H1 (cell line): ENCODE measurements around the gene HERC5. TPM values are rescaled to one million over a fixed set of nuclear protein-coding genes. Genes with fewer than 3 reads are reported as not detected.

Experiments
- CTCF ChIA-PET: fragments of 300-600 bp; sonication (Branson Sonifier 250); formaldehyde crosslinking; loops from one replicate; lab custom pipeline; 2021; ENCODE audit not compliant: partially characterized antibody; lab: Charles Lee
- POLR2A ChIA-PET: fragments of 300-600 bp; sonication (Branson Sonifier 250); formaldehyde crosslinking; loops from one replicate; lab custom pipeline; 2021; ENCODE audit warnings: inconsistent platforms; ENCODE audit not compliant: partially characterized antibody; lab: Charles Lee
- DNase-seq, 2 experiments: peaks; one replicate each; pipeline versions ENCODE4 v3.0.0 to v3.0.0-alpha.2; 2010 to 2022; ENCODE audit warnings: low spot score in 2 of 2, low read depth in 1 of 2, mixed read lengths in 1 of 2
- FAIRE-seq: peaks from 2 replicates; lab custom pipeline; 2011; peaks lifted over from hg19 to GRCh38; lab: Jason Lieb, UNC
- H2AFZ ChIP-seq: 2 replicates; pipeline ENCODE4 v1.8.1; 2012; ENCODE audit warnings: low read length, inconsistent platforms
- H2AK5ac ChIP-seq: 2 replicates; pipeline ENCODE4 v1.6.1; 2013; ENCODE audit warnings: low read depth, low read length
- H2BK120ac ChIP-seq: replicated peaks from 2 replicates; pipeline ENCODE3; 2013; ENCODE audit warnings: low read depth, low read length, inconsistent platforms
- H2BK12ac ChIP-seq: 2 replicates; pipeline ENCODE4 v1.6.1; 2013; ENCODE audit warnings: low read depth, low read length
- H2BK15ac ChIP-seq: 2 replicates; pipeline ENCODE4 v1.6.1; 2013; ENCODE audit warnings: low read length
- H2BK20ac ChIP-seq: 2 replicates; pipeline ENCODE4 v1.6.1; 2013; ENCODE audit warnings: low read length
- H2BK5ac ChIP-seq: 2 replicates; pipeline ENCODE4 v1.6.1; 2013; ENCODE audit warnings: low read depth, low read length
- H3K14ac ChIP-seq: 2 replicates; pipeline ENCODE4 v1.6.1; 2013; ENCODE audit warnings: inconsistent platforms; ENCODE audit not compliant: insufficient read length
- H3K18ac ChIP-seq: 2 replicates; pipeline ENCODE4 v1.6.1; 2013; ENCODE audit warnings: low read length; ENCODE audit errors: extremely low read depth
- H3K23ac ChIP-seq: 2 replicates; pipeline ENCODE4 v1.6.1; 2013; ENCODE audit warnings: inconsistent platforms; ENCODE audit not compliant: insufficient read length
- H3K23me2 ChIP-seq: 2 replicates; pipeline ENCODE4 v1.6.1; 2013; ENCODE audit warnings: low read depth, low read length
- H3K27ac ChIP-seq: 2 replicates; pipeline ENCODE4 v1.6.1; 2011; ENCODE audit warnings: low read depth, low read length, inconsistent platforms
- H3K27me3 ChIP-seq, 4 experiments: replicated peaks in 1 of 4; 1 replicate in 1 of 4; 2 replicates in 3 of 4; pipeline versions ENCODE4 v1.6.1 to v1.8.1; 2011 to 2013; ENCODE audit warnings: low read length in 3 of 4, mild to moderate bottlenecking in 3 of 4, inconsistent platforms in 2 of 4, mixed read lengths in 2 of 4, moderate library complexity in 1 of 4; ENCODE audit not compliant: control insufficient read depth in 3 of 4, insufficient read depth in 3 of 4; ENCODE audit errors: extremely low read depth in 1 of 4
- H3K36me3 ChIP-seq, 4 experiments: 2 replicates each; pipeline versions ENCODE4 v1.6.1 to v1.8.1; 2011 to 2013; ENCODE audit warnings: mild to moderate bottlenecking in 4 of 4, low read length in 3 of 4, moderate library complexity in 2 of 4, control low read depth in 1 of 4, inconsistent platforms in 1 of 4; ENCODE audit not compliant: insufficient read depth in 4 of 4, control insufficient read depth in 2 of 4
- H3K4ac ChIP-seq: replicated peaks from 2 replicates; pipeline ENCODE3; 2013; ENCODE audit warnings: low read length, low read depth, mixed read lengths, inconsistent platforms; ENCODE audit not compliant: insufficient read length
- H3K4me1 ChIP-seq, 4 experiments: replicated peaks in 1 of 4; 1 replicate in 1 of 4; 2 replicates in 3 of 4; pipeline versions ENCODE4 v1.6.1 to v1.8.1; 2011 to 2013; ENCODE audit warnings: low read length in 3 of 4, inconsistent platforms in 2 of 4, mixed read lengths in 1 of 4; ENCODE audit not compliant: insufficient read depth in 4 of 4, control insufficient read depth in 3 of 4
- H3K4me2 ChIP-seq, 2 experiments: 2 replicates each; pipeline versions ENCODE4 v1.6.1 to v1.8.1; 2011 to 2013; ENCODE audit warnings: low read depth in 2 of 2, low read length in 2 of 2, control low read depth in 1 of 2, inconsistent platforms in 1 of 2, mild to moderate bottlenecking in 1 of 2; ENCODE audit not compliant: insufficient read depth in 1 of 2
- H3K4me3 ChIP-seq, 4 experiments: fragments of 200-600, 300-600 bp in 1 of 4; sonication (generic), shearing (Covaris generic), sonication (Bioruptor Twin) in 1 of 4; 2 replicates each; pipeline versions ENCODE4 v1.5.1 to v1.8.1; 2011 to 2016; ENCODE audit warnings: low read length in 4 of 4, low read depth in 3 of 4, control low read depth in 2 of 4, inconsistent platforms in 2 of 4, mild to moderate bottlenecking in 2 of 4, mixed read lengths in 1 of 4, moderate library complexity in 1 of 4; ENCODE audit not compliant: insufficient read depth in 2 of 4; ENCODE audit errors: extremely low read depth in 1 of 4
- H3K56ac ChIP-seq: replicated peaks from 2 replicates; pipeline ENCODE3; 2013; ENCODE audit warnings: low read depth, mild to moderate bottlenecking, mixed read lengths, low read length, inconsistent platforms; ENCODE audit not compliant: insufficient read length
- H3K79me1 ChIP-seq: 2 replicates; pipeline ENCODE4 v1.6.1; 2013; ENCODE audit warnings: low read depth, low read length, control low read depth
- H3K79me2 ChIP-seq, 2 experiments: 2 replicates each; pipeline versions ENCODE4 v1.6.1 to v1.8.1; 2012 to 2013; ENCODE audit warnings: low read length in 2 of 2, mild to moderate bottlenecking in 2 of 2, inconsistent platforms in 1 of 2; ENCODE audit not compliant: insufficient read depth in 2 of 2, control insufficient read depth in 1 of 2
- H3K9ac ChIP-seq, 4 experiments: replicated peaks in 1 of 4; 1 replicate in 1 of 4; 2 replicates in 3 of 4; pipeline versions ENCODE4 v1.6.1 to v1.8.1; 2011 to 2013; ENCODE audit warnings: low read depth in 3 of 4, low read length in 3 of 4, control low read depth in 2 of 4, mild to moderate bottlenecking in 2 of 4, moderate library complexity in 2 of 4, inconsistent platforms in 1 of 4; ENCODE audit errors: extremely low read depth in 1 of 4
- H3K9me3 ChIP-seq, 2 experiments: 2 replicates each; pipeline versions ENCODE4 v1.6.1 to v1.8.1; 2012 to 2013; ENCODE audit warnings: mild to moderate bottlenecking in 2 of 2, moderate library complexity in 2 of 2, control low read depth in 1 of 2, inconsistent platforms in 1 of 2, low read depth in 1 of 2, low read length in 1 of 2, mixed read lengths in 1 of 2; ENCODE audit not compliant: insufficient read depth in 2 of 2
- H4K20me1 ChIP-seq, 2 experiments: replicated peaks in 1 of 2; 2 replicates each; pipeline versions ENCODE3 to v1.8.1; 2011 to 2013; ENCODE audit warnings: inconsistent platforms in 2 of 2, low read length in 2 of 2, mild to moderate bottlenecking in 1 of 2; ENCODE audit not compliant: insufficient read depth in 2 of 2, control insufficient read depth in 1 of 2
- H4K5ac ChIP-seq: 2 replicates; pipeline ENCODE4 v1.6.1; 2013; ENCODE audit warnings: low read length, low read depth, mixed read lengths, inconsistent platforms; ENCODE audit not compliant: insufficient read length
- H4K8ac ChIP-seq: 2 replicates; pipeline ENCODE4 v1.8.0; 2013; ENCODE audit warnings: mild to moderate bottlenecking, moderate library complexity, low read length, inconsistent platforms; ENCODE audit not compliant: insufficient read depth; ENCODE audit errors: extremely low read depth
- H4K91ac ChIP-seq: replicated peaks from 2 replicates; pipeline ENCODE3; 2013; ENCODE audit warnings: low read length, mixed read lengths, inconsistent platforms; ENCODE audit not compliant: insufficient read length
- GTF2F1 ChIP-seq: IDR thresholded peaks from 2 replicates; pipeline ENCODE4 v1.6.1; 2012; ENCODE audit warnings: low read depth, low read length, improper control_type of control experiment, borderline replicate concordance
- RAD21 ChIP-seq, 2 experiments: IDR thresholded peaks in 1 of 2; conservative IDR thresholded peaks in 1 of 2; 2 replicates each; pipeline ENCODE4 v1.6.1; 2011; ENCODE audit warnings: low read depth in 2 of 2, low read length in 2 of 2, improper control_type of control experiment in 1 of 2, inconsistent platforms in 1 of 2, mild to moderate bottlenecking in 1 of 2, moderate library complexity in 1 of 2
- RBBP5 ChIP-seq: IDR thresholded peaks from 2 replicates; pipeline ENCODE4 v1.7.1; 2012; ENCODE audit warnings: low read depth, mild to moderate bottlenecking, inconsistent platforms, low read length, moderate library complexity, borderline replicate concordance
- RFX5 ChIP-seq: IDR thresholded peaks from 2 replicates; pipeline ENCODE4 v1.6.1; 2011; ENCODE audit warnings: low read depth, low read length, improper control_type of control experiment, borderline replicate concordance
- SP1 ChIP-seq: IDR thresholded peaks from 2 replicates; pipeline ENCODE4 v1.6.1; 2011; ENCODE audit warnings: low read depth, low read length
- ZNF274 ChIP-seq: IDR thresholded peaks from 2 replicates; pipeline ENCODE4 v1.7.0; 2012; ENCODE audit warnings: low read length, borderline replicate concordance; ENCODE audit errors: extremely low read depth
- WGBS, 2 experiments: shearing (Covaris generic) in 1 of 2; methylation state at CpG; one replicate each; pipeline versions ENCODE4 v1.1.6 to v1.1.7; 2013 to 2015; ENCODE audit warnings: low lambda C conversion rate in 2 of 2, mixed read lengths in 2 of 2, inconsistent platforms in 1 of 2, low coverage in 1 of 2, missing lambda C conversion rate in 1 of 2; ENCODE audit not compliant: insufficient replicate concordance in 2 of 2, insufficient coverage in 1 of 2, insufficient read length in 1 of 2; ENCODE audit errors: extremely low coverage in 1 of 2, missing lambda C conversion rate in 1 of 2; 5-methylcytosine and 5-hydroxymethylcytosine counted together
- polyA plus RNA-seq, 7 experiments: library from polyadenylated mRNA; depleted of rRNA in 3 of 7; stranded (reverse) in 5 of 7; unstranded in 2 of 7; fragments of >200 nt in 5 of 7; fragments of 200-250 nt in 2 of 7; gene quantifications; 1 replicate in 5 of 7; 2 replicates in 1 of 7; 4 replicates in 1 of 7; pipeline versions ENCODE4 v1.2.1 to v1.2.3, GENCODE V29; 2011 to 2013; ENCODE audit warnings: missing spikeins in 2 of 7, mixed read lengths in 2 of 7
- total RNA-seq: library from RNA; stranded (reverse); fragmentation: NEBNext Ultra II Directional; extraction: Animal tissue kit (Norgen Biotek cat#: 25700); gene quantifications from 2 replicates; pipeline ENCODE4 v1.2.1, GENCODE V29; 2021

HERC5 gene
- total and polyA plus RNA-seq, 2 of the 8 experiments (the other 6 are each of a cell fraction or from before 2014, with no cell fraction given), result 6.6 to 20.7 TPM

GRCh38 chr4:88465653-88466192, 8.8 kb downstream of the HERC5 start:
- Histone ChIP-seq H2BK20ac (no peak overlapping the region), H3K27ac (no peak overlapping the region), H3K56ac (no peak overlapping the region), H4K91ac (no peak overlapping the region), H2BK120ac (no peak overlapping the region), H3K36me3 (peaks cover 0 to 27% (median 7%) of the 10 kb centered on the region in 4 experiments; a peak in 4 of 8 replicates), H3K18ac (no peak overlapping the region), H2AFZ (no peak overlapping the region), H4K8ac (no peak overlapping the region), H4K20me1 (no peaks in the 10 kb centered on the region), H3K79me2 (no peaks in the 10 kb centered on the region), H3K4me2 (no peak overlapping the region), H3K4me3 (no peak overlapping the region), H3K23ac (no peak overlapping the region), H3K4ac (no peak overlapping the region), H3K14ac (no peak overlapping the region), H3K4me1 (peaks cover 0 to 4% (median 1%) of the 10 kb centered on the region in 4 experiments; a peak in 2 of 7 replicates), H3K9ac (no peak overlapping the region), H2BK12ac (no peak overlapping the region), H2BK5ac (no peak overlapping the region), H2AK5ac (no peak overlapping the region), H4K5ac (no peak overlapping the region), H3K27me3 (no peaks in the 10 kb centered on the region), H3K79me1 (no peaks in the 10 kb centered on the region), H3K23me2 (no peaks in the 10 kb centered on the region), H2BK15ac (no peak overlapping the region), H3K9me3 (no peaks in the 10 kb centered on the region)
- no peak for FAIRE-seq
- TF ChIP-seq SP1 (no peak), RBBP5 (no peak), RFX5 (no peak), ZNF274 (no peak), GTF2F1 (no peak), RAD21 (IDR thresholded peaks at IDR 0.05 in 1 of 2, conservative IDR thresholded peaks at IDR 0.05 in 1 of 2; ENCODE audit: low read depth in 2 of 2, low read length in 2 of 2) (no peak)
- ChIA-PET POLR2A (interaction anchor here (1.0 kb wide), 1 partner anchor 8 kb away, joined by 5 read pairs; the partner anchor contains the start of gene HERC5), CTCF (interaction anchor here (1.6 kb wide), 1 partner anchor 87 kb away, joined by 3 read pairs; the partner anchor contains the start of gene HERC6)
- DNase-seq, result no peak
- 71% methylated on average over 1 of the region's 1 CpG; no CpG with 5 or more reads in 1 of the 2 experiments for WGBS, 2 experiments
